RWPE2 (cell line): ENCODE measurements around the gene F8.

Source experiments
- ATAC-seq: fragments of 200-7000 bp; cut with Tn5 transposase; 3 replicates; pipeline ENCODE4 v1.9.1; 2021; ENCODE audit warnings: low read depth
- DNase-seq: peaks from one replicate; pipeline ENCODE4 v3.0.0-alpha.2; 2020; ENCODE audit warnings: low spot score
- H3K27ac ChIP-seq: fragments of 450-650 bp; 2 replicates; pipeline ENCODE4 v1.5.1; 2017; ENCODE audit warnings: mild to moderate bottlenecking; ENCODE audit not compliant: poor library complexity, severe bottlenecking
- H3K27me3 ChIP-seq: fragments of 250-450 bp; sonication (Bioruptor Pico); 2 replicates; pipeline ENCODE4 v1.5.1; 2021; ENCODE audit warnings: mild to moderate bottlenecking, moderate library complexity; ENCODE audit not compliant: insufficient read depth, poor library complexity, severe bottlenecking
- H3K36me3 ChIP-seq: fragments of 250-450 bp; sonication (Bioruptor Pico); 2 replicates; pipeline ENCODE4 v1.5.1; 2020; ENCODE audit warnings: low read depth, mild to moderate bottlenecking, moderate library complexity
- H3K4me1 ChIP-seq: fragments of 250-450 bp; sonication (Bioruptor Pico); 2 replicates; pipeline ENCODE4 v1.5.1; 2021; ENCODE audit warnings: mild to moderate bottlenecking, moderate library complexity; ENCODE audit not compliant: insufficient read depth, poor library complexity, severe bottlenecking
- H3K4me3 ChIP-seq: fragments of 250-450 bp; sonication (Bioruptor Pico); 2 replicates; pipeline ENCODE4 v1.5.1; 2021; ENCODE audit warnings: mild to moderate bottlenecking, moderate library complexity; ENCODE audit not compliant: severe bottlenecking
- H3K9me3 ChIP-seq: fragments of 250-450 bp; sonication (Bioruptor Pico); 2 replicates; pipeline ENCODE4 v1.5.1; 2021; ENCODE audit warnings: mild to moderate bottlenecking, moderate library complexity; ENCODE audit not compliant: severe bottlenecking
- CTCF ChIP-seq: fragments of 450-650 bp; IDR thresholded peaks from one replicate; pipeline ENCODE4 v1.5.1; 2017; ENCODE audit warnings: mild to moderate bottlenecking, moderate library complexity; ENCODE audit not compliant: poor library complexity, severe bottlenecking

Gene F8

GRCh38 chrX:154795016-154795415 lies 227.5 kb downstream of the F8 start:
- DNase-seq (no peak), ATAC-seq (no peak)
- Histone ChIP-seq H3K36me3 (no peaks in the 10 kb centered on the region), H3K27me3 (no peaks in the 10 kb centered on the region), H3K27ac (no peak overlapping the region), H3K4me1 (peaks cover 12% of the 10 kb centered on the region), H3K4me3 (no peak overlapping the region), H3K9me3 (no peaks in the 10 kb centered on the region)
- TF ChIP-seq CTCF, result no peak

GRCh38 chrX:154793084-154793795 lies 229.3 kb downstream of the F8 start:
- no peak for TF ChIP-seq CTCF
- Histone ChIP-seq H3K4me3 (no peak overlapping the region), H3K27me3 (no peaks in the 10 kb centered on the region), H3K9me3 (no peaks in the 10 kb centered on the region), H3K27ac (no peak overlapping the region), H3K4me1 (no peaks in the 10 kb centered on the region), H3K36me3 (no peaks in the 10 kb centered on the region)
- ATAC-seq (no peak), DNase-seq (no peak)

- Histone ChIP-seq H3K27me3 (no peaks in the 10 kb centered on the region), H3K4me3 (no peak overlapping the region), H3K4me1 (no peaks in the 10 kb centered on the region), H3K36me3 (no peaks in the 10 kb centered on the region), H3K27ac (no peak overlapping the region), H3K9me3 (no peaks in the 10 kb centered on the region)
- ATAC-seq, result no peak
- no peak for DNase-seq
- TF ChIP-seq CTCF, result no peak
These were observed 230.6 kb downstream of the F8 start for GRCh38 chrX:154791939-154792338.

GRCh38 chrX:154791467-154791866 lies 231.1 kb downstream of the F8 start:
- no peaks in the 10 kb centered on the region for H3K27me3 ChIP-seq
- no peaks in the 10 kb centered on the region for H3K36me3 ChIP-seq
- no peak for ATAC-seq
- TF ChIP-seq CTCF, result no peak
- H3K4me1 ChIP-seq, result no peaks in the 10 kb centered on the region
- H3K9me3 ChIP-seq, result no peaks in the 10 kb centered on the region
- no peak overlapping the region for H3K27ac ChIP-seq
- DNase-seq, result no peak
- H3K4me3 ChIP-seq, result no peak overlapping the region
